ENCODE results near the gene POMT1.
A peak's percentile ranks its signal among the peaks of the same experiment; 100 is the strongest.
"Not testable (repeated sequence)": the region's sequence is repeated elsewhere in the genome, so short reads cannot be mapped to it uniquely, and the experiment has no call there.

POMT1 gene

DNA sequence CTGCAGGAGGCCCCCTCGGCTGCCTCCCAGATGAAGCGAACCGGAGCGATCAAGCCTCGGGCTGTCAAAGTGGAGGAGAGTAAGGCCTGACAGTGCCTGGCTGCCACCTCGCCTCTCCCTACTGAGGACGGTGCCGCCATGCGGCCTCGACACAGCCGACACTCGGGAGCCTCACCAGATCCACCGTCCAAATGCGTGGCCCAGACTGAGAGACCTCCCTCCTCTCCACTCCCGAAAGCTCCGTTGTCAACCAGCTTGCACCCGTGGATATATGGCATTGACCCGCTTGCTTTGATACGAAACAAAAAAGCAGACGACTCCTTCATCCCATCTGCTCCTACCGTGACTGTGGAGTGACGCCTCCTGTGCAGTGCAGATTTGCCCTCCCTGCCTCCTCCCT lies 6.9 kb upstream of the POMT1 start:
- no peak for DNase-seq (ENCODE audit: low read depth in 2 of 3, low spot score in 2 of 3)

DNA sequence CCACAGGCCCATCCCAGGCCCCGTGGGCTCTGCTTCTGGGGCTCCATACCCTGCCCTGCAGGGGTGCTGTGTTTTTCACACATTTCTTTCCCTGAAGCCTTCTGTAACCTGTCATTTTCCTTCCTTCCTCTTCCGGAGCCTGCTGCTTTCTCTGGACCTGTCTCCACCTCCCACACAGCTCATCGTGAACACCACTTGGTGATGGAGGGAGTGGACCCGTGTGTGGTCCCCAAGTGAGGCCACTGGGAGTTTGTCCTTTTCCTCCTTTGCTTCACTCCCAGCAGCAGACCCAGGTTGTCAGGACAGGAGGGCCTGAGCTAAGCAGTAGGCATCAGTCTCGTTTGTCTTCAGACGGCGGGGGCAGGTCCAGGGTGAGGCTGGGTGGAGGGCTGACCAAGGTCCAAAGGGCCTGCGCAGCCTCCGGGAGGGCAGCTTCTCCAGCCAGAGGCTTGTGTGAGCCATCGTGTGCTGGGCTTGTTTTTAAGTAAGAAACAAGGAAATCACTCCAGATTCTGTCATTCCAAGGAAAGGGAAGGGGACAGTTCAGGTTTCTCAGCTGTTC lies 5.8 kb upstream of the POMT1 start:
- no peak for DNase-seq (ENCODE audit: low read depth in 2 of 3, low spot score in 2 of 3)

DNA sequence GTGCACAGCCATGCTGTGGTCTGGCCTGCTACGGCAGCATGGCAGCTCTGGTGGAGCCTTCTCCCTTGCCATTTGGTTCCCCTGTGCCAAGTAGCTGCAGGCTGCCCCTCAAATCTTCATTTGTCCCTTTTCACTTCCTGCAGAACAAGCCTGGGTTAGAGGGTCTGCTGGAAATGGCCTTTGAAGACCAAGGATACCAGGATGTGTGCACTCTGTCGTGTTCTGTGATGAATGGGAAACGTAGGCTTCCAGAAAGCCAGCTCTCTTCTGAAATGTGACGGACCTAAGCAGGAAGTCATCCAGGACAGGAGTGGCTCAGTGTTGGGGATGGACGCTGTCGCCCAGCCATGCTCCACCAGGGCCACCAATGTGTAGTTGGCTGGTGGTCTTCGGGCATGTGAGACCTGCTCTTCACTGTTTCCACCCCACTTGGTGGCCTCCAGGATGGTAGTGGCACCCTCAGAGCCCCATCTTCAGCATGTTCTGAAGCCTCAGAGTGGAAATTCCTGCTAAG lies 3.4 kb upstream of the POMT1 start:
- no peak for DNase-seq (ENCODE audit: low read depth in 2 of 3, low spot score in 2 of 3)

DNA sequence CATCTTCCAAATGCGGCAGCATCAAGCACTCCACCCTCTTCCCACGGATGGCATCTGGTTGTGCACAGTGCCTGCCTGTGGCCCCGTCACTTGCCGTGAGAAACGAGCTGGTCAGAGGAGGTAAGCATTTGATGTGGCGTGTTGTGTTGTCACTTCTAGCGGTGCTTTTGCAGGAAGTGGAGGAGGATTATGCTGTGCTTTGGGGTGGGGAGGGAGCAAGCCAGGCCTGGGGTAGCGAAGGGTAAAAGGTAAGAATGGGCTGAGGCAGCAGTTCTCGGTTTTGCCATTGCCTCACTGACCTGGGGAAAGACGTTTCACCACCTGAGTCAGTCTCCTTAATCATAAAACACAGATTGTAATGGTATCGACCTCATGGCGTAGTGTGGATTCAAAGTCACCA lies 2.3 kb upstream of the POMT1 start:
- peak in 2 of 3 experiments; percentile 40 to 46 for DNase-seq (ENCODE audit: low read depth in 2 of 3, low spot score in 2 of 3)

DNA sequence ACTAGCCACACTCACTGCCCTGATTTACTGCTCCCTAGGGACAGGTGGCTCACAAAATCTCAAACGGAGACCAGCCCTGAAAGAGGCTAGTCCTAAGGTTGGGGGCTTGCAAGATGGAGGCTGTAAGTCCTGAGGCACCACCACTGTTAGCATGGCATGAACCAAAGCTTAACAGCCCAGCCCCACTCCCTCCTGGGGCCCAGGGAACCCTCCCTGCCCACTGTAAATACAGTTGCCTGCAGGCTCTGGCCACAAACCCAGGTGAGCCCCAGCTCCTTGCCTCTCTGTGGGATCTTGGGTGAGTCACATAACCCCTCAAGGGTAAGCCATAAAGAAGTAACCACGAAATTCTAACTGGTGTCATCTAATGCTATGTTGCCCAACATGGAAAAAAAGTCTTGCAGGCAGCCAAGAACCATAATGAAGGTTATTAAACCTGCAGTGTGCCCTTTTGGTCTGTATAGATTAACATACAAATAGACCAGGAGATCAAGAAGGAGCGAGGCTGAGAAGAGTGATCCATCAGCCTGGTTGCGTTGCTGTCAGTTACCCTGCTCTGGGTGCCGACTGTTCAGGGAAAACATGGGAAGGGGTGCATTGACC lies 1.7 kb upstream of the POMT1 start:
- DNase-seq (ENCODE audit: low read depth in 2 of 3, low spot score in 2 of 3): peak in 2 of 3 experiments; percentile 23 to 38

DNA sequence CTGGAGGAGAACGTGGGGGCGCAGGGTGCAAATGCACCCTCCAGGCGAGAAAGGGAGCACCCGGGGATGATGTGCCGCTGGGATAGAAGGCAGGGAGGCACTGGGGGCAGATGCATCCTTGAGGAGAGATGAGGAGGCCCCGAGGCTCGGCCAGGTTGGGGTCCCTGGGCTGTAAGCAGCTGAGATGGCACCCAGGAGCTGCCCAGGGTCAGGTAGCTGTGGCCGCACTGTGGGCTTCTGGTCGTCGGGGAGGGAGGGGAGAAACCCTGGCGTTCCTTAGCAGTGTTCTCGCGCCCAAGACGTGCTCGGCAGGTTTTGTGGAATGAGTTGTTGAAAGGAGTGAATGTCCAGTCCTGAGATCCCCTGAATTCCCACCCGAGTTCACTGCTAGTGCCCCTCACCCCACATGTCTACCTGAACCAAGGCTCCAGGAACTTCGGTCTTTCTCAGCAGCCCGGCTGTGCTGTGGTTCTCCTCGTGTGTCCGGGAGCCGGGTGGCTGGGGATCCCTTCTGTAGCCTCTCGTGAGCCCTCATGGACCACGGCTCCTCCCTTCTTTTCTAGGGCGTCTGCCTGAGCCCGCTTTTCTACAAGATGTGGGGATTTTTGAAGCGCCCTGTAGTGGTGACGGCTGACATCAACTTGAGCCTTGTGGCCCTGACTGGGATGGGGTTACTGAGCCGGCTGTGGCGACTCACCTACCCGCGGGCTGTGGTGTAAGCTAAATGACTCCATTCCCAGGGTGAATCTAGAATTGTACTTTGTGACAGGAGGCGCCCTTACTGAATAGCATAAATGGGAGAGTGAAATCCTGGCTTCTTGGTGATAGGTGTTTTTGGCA lies 1.1 kb downstream of the POMT1 start:
- peak; percentile 15 to 65 (median 57) for DNase-seq (ENCODE audit: low read depth in 2 of 3, low spot score in 2 of 3)

DNA sequence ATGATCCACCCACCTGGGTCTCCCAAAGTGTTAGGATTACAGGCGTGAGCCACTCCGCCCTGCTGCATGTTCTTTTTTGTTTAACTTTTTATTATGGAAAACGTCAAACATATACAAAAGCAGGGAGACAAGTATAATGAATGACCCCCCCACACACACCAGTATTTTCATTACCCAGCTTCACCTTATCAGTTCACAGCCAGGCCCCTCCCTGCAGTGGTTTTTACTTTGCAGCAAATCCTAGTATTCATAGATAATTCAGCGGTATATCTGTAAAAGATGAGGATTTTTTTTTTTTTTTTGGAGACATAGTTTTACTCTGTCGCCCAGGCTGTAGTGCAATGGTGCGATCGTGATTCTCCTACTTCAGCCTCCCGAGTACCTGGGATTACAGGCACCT lies 2.3 kb downstream of the POMT1 start:
- no peak for DNase-seq (ENCODE audit: low read depth in 2 of 3, low spot score in 2 of 3)

DNA sequence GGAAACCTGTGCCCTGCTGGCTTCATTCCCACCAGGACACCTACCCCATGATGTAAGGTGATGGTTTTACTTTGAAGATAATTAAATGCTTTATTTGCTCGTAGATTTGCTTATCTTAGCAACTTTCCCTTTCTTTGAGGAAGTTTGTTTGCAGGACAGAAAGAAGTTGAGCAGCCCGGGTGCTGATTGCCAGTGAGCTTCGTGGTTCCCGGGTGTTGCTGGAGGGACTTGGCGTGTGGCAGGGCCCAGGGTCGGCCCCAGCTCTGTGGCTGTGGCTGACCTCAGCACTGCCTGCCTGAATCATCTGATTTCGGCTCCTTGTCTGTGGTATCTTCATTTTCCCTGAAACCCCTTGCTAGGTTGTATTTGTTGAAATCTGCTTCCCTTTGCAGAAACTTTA lies 8.7 kb downstream of the POMT1 start:
- DNase-seq (ENCODE audit: low read depth in 2 of 3, low spot score in 2 of 3): no peak

DNA sequence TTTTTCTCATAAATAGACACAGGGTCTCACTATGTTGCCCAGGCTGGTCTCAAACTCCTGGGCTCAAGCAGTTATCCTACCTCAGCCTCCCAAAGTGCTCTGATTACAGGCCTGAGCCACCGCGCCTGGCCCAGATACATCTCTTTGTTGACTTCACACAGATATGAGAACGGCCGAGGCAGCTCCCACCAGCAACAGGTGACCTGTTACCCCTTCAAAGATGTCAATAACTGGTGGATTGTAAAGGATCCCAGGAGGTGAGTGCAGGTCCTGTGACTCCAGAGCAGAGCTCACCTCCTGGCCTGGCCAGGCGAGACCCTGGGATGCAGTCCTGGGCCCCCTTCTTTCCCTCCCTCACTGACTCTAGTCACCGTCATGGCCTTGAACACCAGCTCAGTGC lies 9.2 kb downstream of the POMT1 start:
- no peak for DNase-seq (ENCODE audit: low read depth in 2 of 3, low spot score in 2 of 3)

DNA sequence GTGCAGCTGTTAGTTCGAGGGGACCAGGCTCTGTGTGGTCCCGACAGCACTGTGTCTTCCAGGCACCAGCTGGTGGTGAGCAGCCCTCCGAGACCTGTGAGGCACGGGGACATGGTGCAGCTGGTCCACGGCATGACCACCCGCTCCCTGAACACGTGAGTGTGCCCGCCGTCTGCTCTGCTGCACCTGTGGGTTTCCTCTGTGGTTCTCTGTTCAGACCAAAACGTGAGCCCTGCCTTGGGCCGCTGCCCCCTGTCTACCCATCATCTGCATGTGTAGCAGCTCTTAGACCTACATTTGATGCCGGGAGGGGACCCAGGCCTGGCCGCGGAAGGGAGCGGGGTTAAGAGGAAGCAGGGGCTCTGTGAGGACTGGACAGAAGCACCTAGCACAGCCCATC lies 10.5 kb downstream of the POMT1 start:
- DNase-seq (ENCODE audit: low read depth in 2 of 3, low spot score in 2 of 3): no peak

DNA sequence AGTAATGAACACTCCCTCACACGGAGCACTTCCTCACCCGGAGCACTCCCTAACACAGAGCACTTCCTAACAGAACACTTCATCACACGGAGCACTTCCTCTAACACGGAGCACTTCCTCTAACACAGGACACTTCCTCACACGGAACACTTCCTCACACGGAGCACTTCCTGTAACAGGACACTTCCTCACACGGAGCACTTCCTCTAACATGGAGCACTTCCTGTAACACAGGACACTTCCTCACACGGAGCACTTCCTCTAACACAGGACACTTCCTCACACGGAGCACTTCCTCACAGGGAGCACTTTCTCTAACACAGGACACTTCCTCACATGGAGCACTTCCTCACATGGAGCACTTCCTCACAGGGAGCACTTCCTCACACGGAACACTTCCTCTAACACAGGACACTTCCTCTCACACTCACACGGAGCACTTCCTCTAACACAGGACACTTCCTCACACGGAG lies 12.9 kb downstream of the POMT1 start:
- DNase-seq (ENCODE audit: low read depth in 2 of 3, low spot score in 2 of 3): not testable (repeated sequence)

DNA sequence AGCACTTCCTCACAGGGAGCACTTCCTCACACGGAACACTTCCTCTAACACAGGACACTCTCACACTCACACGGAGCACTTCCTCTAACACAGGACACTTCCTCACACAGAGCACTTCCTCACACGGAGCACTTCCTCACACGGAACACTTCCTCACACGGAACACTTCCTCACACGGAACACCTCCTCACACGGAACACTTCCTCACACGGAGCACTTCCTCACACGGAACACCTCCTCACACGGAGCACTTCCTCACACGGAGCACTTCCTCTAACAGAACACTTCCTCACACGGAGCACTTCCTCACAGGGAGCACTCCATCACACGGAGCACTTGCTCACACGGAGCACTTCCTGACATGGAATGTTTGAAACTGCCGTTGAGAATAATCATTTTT lies 13.4 kb downstream of the POMT1 start:
- no peak for DNase-seq (ENCODE audit: low read depth in 2 of 3, low spot score in 2 of 3)

DNA sequence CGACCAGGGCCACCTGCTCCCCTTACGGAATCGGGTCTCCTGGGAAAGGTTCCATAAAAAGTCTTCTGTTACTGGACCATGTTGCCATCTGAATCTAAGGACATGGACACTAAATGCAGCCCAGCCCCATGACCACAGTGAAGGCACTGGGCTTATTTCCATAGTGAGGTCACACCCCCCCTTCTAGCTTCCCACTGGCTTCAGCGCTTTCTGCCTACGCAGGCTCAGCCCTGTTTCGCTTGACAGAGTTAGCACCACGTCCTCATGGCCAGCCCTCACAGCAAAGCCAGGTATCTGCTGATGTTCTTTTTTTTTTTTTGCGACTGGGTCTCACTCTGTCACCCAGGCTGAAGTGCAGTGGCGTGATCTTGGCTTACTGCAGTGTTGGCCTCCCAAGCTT lies 14.2 kb downstream of the POMT1 start:
- DNase-seq (ENCODE audit: low read depth in 2 of 3, low spot score in 2 of 3): no peak

DNA sequence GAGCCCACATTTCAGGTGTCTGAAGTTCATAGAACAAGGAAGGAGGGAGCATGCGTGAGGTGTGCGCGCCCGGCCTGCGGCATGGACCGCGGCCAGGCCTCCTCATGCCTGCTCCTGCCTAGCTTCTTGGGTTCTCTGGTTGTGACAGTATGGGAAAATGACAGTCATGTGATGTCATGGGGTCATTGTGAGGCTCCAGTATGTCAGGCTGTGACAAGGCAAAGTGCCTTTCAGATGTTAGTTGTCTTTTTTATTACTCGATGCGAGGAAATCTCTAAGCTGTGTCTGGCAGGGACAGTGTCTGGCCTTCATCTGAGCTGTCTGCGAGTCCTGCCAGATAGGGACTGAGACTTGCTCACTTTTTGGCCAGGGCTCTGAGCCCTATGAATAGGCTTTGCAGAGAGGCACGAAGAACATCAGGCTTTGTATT lies 15.1 kb downstream of the POMT1 start:
- no peak for DNase-seq (ENCODE audit: low read depth in 2 of 3, low spot score in 2 of 3)

DNA sequence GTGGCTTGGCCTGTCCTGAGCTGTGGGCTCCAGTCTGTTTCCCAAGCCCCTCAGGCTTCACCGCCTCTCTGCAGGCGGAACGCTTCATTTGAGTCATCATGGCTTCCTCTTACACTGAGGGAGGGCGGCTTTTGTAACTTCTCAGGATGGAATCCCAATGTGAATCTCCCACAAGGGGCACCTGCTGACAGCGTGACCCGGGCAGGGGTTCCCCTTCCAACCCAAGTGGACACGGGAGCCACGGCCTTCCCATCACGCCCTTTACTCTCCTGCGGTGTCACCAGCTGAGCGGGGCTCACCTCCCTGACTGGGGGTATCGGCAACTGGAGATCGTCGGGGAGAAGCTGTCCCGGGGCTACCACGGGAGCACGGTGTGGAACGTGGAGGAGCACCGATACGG lies 15.8 kb downstream of the POMT1 start:
- DNase-seq (ENCODE audit: low read depth in 2 of 3, low spot score in 2 of 3): no peak

DNA sequence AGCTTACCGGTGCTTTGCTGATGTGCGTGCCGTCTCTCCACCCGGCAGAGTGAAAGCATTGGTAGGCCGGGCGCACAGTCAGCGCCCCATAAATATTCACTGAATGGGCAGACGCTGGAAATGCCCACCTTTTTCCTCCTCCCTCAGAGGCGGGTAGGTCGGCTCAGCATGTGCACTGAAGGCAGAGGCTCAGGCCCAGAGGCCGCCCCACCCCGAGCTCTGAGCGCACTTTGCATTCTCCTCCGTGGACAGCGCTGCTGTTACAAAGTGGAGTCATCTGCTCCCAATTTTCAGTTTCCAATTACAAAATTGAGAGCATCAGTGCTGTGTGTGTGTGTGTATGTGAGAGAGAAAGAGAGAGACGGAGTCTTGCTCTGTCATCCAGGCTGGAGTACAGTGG lies 17.8 kb downstream of the POMT1 start:
- no peak for DNase-seq (ENCODE audit: low read depth in 2 of 3, low spot score in 2 of 3)

DNA sequence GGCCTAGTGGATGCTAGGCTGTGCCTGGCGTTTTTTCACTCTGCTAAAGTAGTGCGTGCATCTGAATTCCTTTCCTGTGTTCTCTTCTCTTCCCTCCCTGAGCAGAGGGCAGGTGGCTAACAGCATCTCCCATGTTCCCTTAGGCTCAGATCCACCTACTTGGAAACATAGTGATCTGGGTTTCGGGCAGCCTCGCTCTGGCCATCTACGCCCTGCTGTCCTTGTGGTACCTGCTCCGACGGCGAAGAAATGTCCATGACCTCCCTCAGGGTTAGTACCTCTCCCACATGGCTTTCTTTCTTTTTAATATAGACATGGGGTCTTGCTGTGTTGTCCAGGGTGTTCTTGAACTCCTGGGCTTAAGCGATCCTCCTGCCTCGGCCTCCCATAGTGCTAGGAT lies 18.5 kb downstream of the POMT1 start:
- DNase-seq (ENCODE audit: low read depth in 2 of 3, low spot score in 2 of 3): no peak

DNA sequence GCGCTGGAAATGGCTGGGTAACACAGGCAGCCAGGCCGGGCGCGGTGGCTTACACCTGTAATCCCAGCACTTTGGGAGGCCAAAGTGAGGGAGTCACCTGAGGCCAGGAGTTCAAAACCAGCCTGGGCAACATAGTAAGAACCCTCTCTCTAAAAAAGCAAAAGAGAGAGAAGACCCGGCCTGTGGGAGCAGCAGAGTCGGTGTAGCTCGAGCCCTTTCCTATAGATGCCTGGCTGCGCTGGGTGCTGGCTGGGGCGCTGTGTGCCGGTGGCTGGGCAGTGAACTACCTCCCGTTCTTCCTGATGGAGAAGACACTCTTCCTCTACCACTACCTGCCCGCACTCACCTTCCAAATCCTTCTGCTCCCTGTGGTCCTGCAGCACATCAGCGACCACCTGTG lies 19.1 kb downstream of the POMT1 start:
- DNase-seq (ENCODE audit: low read depth in 2 of 3, low spot score in 2 of 3): no peak

DNA sequence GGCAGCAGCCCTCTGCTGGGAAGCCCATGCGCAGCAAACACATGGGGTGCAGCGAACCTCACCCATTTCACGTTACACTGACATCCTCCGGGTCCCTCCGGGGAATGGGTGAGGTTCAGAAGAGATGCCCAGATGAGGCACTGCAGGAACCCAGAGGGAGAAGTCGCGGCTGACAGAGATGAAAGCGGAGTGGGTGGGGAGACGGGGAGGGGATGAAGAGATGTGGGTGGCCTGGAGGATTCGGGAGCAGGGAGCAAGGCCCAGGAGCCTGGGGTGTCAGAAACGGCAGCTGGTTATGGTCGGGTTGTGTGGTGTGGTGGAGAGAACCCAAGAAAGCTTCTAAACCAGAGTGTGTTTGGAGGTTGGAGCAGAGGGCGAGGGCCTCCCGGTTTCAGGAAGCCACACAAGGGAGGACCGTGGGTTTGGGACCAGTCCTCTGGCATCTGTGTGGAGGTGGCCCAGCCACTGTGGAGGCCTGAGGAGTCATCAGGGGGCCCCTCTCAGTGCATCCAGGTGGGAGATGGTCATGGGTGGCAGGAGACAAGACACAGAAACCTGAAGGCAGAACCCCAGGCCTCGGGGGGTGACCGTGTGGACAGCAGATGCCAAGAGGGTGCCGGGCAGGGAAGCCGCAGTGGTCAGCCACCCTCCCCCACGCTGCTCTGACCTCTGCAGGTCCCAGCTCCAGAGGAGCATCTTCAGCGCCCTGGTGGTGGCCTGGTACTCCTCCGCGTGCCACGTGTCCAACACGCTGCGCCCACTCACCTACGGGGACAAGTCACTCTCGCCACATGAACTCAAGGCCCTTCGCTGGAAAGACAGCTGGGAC lies 19.8 kb downstream of the POMT1 start:
- no peak for DNase-seq (ENCODE audit: low read depth in 2 of 3, low spot score in 2 of 3)

DNA sequence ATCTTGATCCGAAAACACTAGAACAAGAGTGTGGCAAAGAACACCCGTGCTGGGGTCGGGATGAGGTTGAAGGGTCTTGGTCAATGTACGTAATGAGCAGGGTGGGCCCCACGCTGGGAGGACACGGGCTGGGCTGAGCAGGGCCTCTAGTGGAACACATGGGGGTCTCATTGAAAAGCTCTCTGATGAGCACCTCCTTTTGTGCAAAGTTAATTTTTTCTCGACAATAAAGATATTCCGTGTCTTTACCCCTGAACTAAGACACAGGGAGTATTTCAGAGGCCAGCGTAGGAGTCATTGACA lies 20.3 kb downstream of the POMT1 start:
- DNase-seq (ENCODE audit: low read depth in 2 of 3, low spot score in 2 of 3): no peak
